ENCODE measurements around the gene SIMC1. TPM values are rescaled to one million over a fixed set of nuclear protein-coding genes. Genes with fewer than 3 reads are reported as not detected.

The SIMC1 gene
- polyA plus RNA-seq, 1 of the 3 experiments (the other 2 are of a cell fraction), result 12.4 TPM

GRCh38 chr5:176355400-176356178 lies 117.4 kb downstream of the SIMC1 start:
- Histone ChIP-seq H3K9ac (no peak overlapping the region), H3K4me3 (ENCODE audit: low read depth in 2 of 2, low read length in 1 of 2) (no peak overlapping the region), H4K20me1 (ENCODE audit: insufficient read depth) (peaks cover 66% of the 10 kb centered on the region), H3K79me2 (ENCODE audit: insufficient read depth) (peaks cover 100% of the 10 kb centered on the region), H3K27me3 (ENCODE audit: insufficient read depth) (no peaks in the 10 kb centered on the region), H3K9me3 (no peaks in the 10 kb centered on the region), H3K4me1 (ENCODE audit: control insufficient read depth in 1 of 2, insufficient read depth in 2 of 2, low read depth in 1 of 2, low read length in 1 of 2) (peaks cover 0 to 10% of the 10 kb centered on the region in 2 experiments; a peak in 1 of 4 replicates), H3F3A (replicated peaks; ENCODE audit: insufficient read depth) (peaks cover 3% of the 10 kb centered on the region), H2AFZ (ENCODE audit: low read depth) (no peak overlapping the region), H3K4me2 (no peak overlapping the region), H3K36me3 (replicated peaks in 1 of 2; ENCODE audit: control insufficient read depth in 1 of 2, insufficient read depth in 2 of 2, low read length in 1 of 2) (peaks cover 38 to 66% of the 10 kb centered on the region in 2 experiments), H3K27ac (ENCODE audit: low read depth in 2 of 2, low read length in 1 of 2) (no peak overlapping the region), H3K9me2 (no peaks in the 10 kb centered on the region)
- TF ChIP-seq FOXJ3 (CRISPR knock-in tag; IDR thresholded peaks at IDR 0.05), result no peak
- peak; percentile 10; the same call in 1 of the 2 replicates for TF ChIP-seq CTCF (IDR thresholded peaks at IDR 0.05)
- CTCF ChIA-PET, result interaction anchor here (0.7 to 1.3 kb wide), 3 partner anchors 12 to 626 kb away, joined by 3 to 5 read pairs (median 4); partner anchors contain the start of gene FAF2
- POLR2A ChIA-PET, result no interaction called here
- no peak for DNase-seq
- 98% methylated on average over 16 of the region's 16 CpGs for WGBS (ENCODE audit: low lambda C conversion rate)

GRCh38 chr5:176356179-176356566 lies 117.9 kb downstream of the SIMC1 start:
- Histone ChIP-seq H3K9me2 (no peaks in the 10 kb centered on the region), H3K27ac (ENCODE audit: low read depth in 2 of 2, low read length in 1 of 2) (no peak overlapping the region), H3F3A (replicated peaks; ENCODE audit: insufficient read depth) (peaks cover 3% of the 10 kb centered on the region), H2AFZ (ENCODE audit: low read depth) (no peak overlapping the region), H3K4me3 (ENCODE audit: low read depth in 2 of 2, low read length in 1 of 2) (no peak overlapping the region), H4K20me1 (ENCODE audit: insufficient read depth) (peaks cover 66% of the 10 kb centered on the region), H3K27me3 (ENCODE audit: insufficient read depth) (no peaks in the 10 kb centered on the region), H3K36me3 (replicated peaks in 1 of 2; ENCODE audit: control insufficient read depth in 1 of 2, insufficient read depth in 2 of 2, low read length in 1 of 2) (peaks cover 38 to 64% of the 10 kb centered on the region in 2 experiments), H3K9me3 (no peaks in the 10 kb centered on the region), H3K79me2 (ENCODE audit: insufficient read depth) (peaks cover 100% of the 10 kb centered on the region), H3K4me2 (no peak overlapping the region), H3K4me1 (ENCODE audit: control insufficient read depth in 1 of 2, insufficient read depth in 2 of 2, low read depth in 1 of 2, low read length in 1 of 2) (peaks cover 0 to 10% of the 10 kb centered on the region in 2 experiments; a peak in 1 of 4 replicates), H3K9ac (no peak overlapping the region)
- ChIA-PET POLR2A (no interaction called here), CTCF (no interaction called here)
- no peak for DNase-seq
- 97% methylated on average over 3 of the region's 3 CpGs for WGBS (ENCODE audit: low lambda C conversion rate)
- no peak for TF ChIP-seq MEF2A (IDR thresholded peaks at IDR 0.05; ENCODE audit: borderline replicate concordance, low read depth)
- no peak for TF ChIP-seq RAD21 (IDR thresholded peaks at IDR 0.05; ENCODE audit: low read length)
- no peak for TF ChIP-seq ZBTB33 (IDR thresholded peaks at IDR 0.05; ENCODE audit: borderline replicate concordance, low read depth)
- TF ChIP-seq SIN3A (IDR thresholded peaks at IDR 0.05; ENCODE audit: borderline replicate concordance, low read depth, low read length), result no peak
- no peak for TF ChIP-seq FOXM1 (IDR thresholded peaks at IDR 0.05; ENCODE audit: low read depth)
- no peak for TF ChIP-seq RCOR1 (IDR thresholded peaks at IDR 0.05; ENCODE audit: low read length)
- no peak for TF ChIP-seq POLR2AphosphoS5 (IDR thresholded peaks at IDR 0.05; ENCODE audit: low read depth, low read length)
- no peak for TF ChIP-seq FOXJ3 (CRISPR knock-in tag; IDR thresholded peaks at IDR 0.05)
- TF ChIP-seq MXI1 (IDR thresholded peaks at IDR 0.05; ENCODE audit: low read depth, low read length), result no peak
- no peak for TF ChIP-seq FOSL2 (IDR thresholded peaks at IDR 0.05; ENCODE audit: borderline replicate concordance, low read depth)
- TF ChIP-seq REST (IDR thresholded peaks at IDR 0.05; ENCODE audit: low read depth, low read length), result no peak
- no peak for TF ChIP-seq NRF1 (IDR thresholded peaks at IDR 0.05; ENCODE audit: low read depth, low read length)
- TF ChIP-seq TEAD4 (IDR thresholded peaks at IDR 0.05; ENCODE audit: borderline replicate concordance, insufficient read depth), result no peak
- TF ChIP-seq EZH2phosphoT487 (IDR thresholded peaks at IDR 0.05; ENCODE audit: borderline replicate concordance, low read depth), result no peak
- no peak for TF ChIP-seq CTCF (IDR thresholded peaks at IDR 0.05)
- TF ChIP-seq RXRA (IDR thresholded peaks at IDR 0.05; ENCODE audit: borderline replicate concordance, low read depth), result no peak

Data from SK-N-SH (cell line).